H1 (cell line): ENCODE measurements around the gene ANKRD11. TPM values are rescaled to one million over a fixed set of nuclear protein-coding genes. Genes with fewer than 3 reads are reported as not detected.

Experiments
- CTCF ChIA-PET: fragments of 300-600 bp; sonication (Branson Sonifier 250); formaldehyde crosslinking; loops from one replicate; lab custom pipeline; 2021; ENCODE audit not compliant: partially characterized antibody; lab: Charles Lee
- POLR2A ChIA-PET: fragments of 300-600 bp; sonication (Branson Sonifier 250); formaldehyde crosslinking; loops from one replicate; lab custom pipeline; 2021; ENCODE audit warnings: inconsistent platforms; ENCODE audit not compliant: partially characterized antibody; lab: Charles Lee
- DNase-seq, 2 experiments: peaks; one replicate each; pipeline versions ENCODE4 v3.0.0 to v3.0.0-alpha.2; 2010 to 2022; ENCODE audit warnings: low spot score in 2 of 2, low read depth in 1 of 2, mixed read lengths in 1 of 2
- FAIRE-seq: peaks from 2 replicates; lab custom pipeline; 2011; peaks lifted over from hg19 to GRCh38; lab: Jason Lieb, UNC
- H2AFZ ChIP-seq: 2 replicates; pipeline ENCODE4 v1.8.1; 2012; ENCODE audit warnings: low read length, inconsistent platforms
- H2AK5ac ChIP-seq: 2 replicates; pipeline ENCODE4 v1.6.1; 2013; ENCODE audit warnings: low read depth, low read length
- H2BK120ac ChIP-seq: replicated peaks from 2 replicates; pipeline ENCODE3; 2013; ENCODE audit warnings: low read depth, low read length, inconsistent platforms
- H2BK12ac ChIP-seq: 2 replicates; pipeline ENCODE4 v1.6.1; 2013; ENCODE audit warnings: low read depth, low read length
- H2BK15ac ChIP-seq: 2 replicates; pipeline ENCODE4 v1.6.1; 2013; ENCODE audit warnings: low read length
- H2BK20ac ChIP-seq: 2 replicates; pipeline ENCODE4 v1.6.1; 2013; ENCODE audit warnings: low read length
- H2BK5ac ChIP-seq: 2 replicates; pipeline ENCODE4 v1.6.1; 2013; ENCODE audit warnings: low read depth, low read length
- H3K14ac ChIP-seq: 2 replicates; pipeline ENCODE4 v1.6.1; 2013; ENCODE audit warnings: inconsistent platforms; ENCODE audit not compliant: insufficient read length
- H3K18ac ChIP-seq: 2 replicates; pipeline ENCODE4 v1.6.1; 2013; ENCODE audit warnings: low read length; ENCODE audit errors: extremely low read depth
- H3K23ac ChIP-seq: 2 replicates; pipeline ENCODE4 v1.6.1; 2013; ENCODE audit warnings: inconsistent platforms; ENCODE audit not compliant: insufficient read length
- H3K23me2 ChIP-seq: 2 replicates; pipeline ENCODE4 v1.6.1; 2013; ENCODE audit warnings: low read depth, low read length
- H3K27ac ChIP-seq: 2 replicates; pipeline ENCODE4 v1.6.1; 2011; ENCODE audit warnings: low read depth, low read length, inconsistent platforms
- H3K27me3 ChIP-seq, 4 experiments: replicated peaks in 1 of 4; 1 replicate in 1 of 4; 2 replicates in 3 of 4; pipeline versions ENCODE4 v1.6.1 to v1.8.1; 2011 to 2013; ENCODE audit warnings: low read length in 3 of 4, mild to moderate bottlenecking in 3 of 4, inconsistent platforms in 2 of 4, mixed read lengths in 2 of 4, moderate library complexity in 1 of 4; ENCODE audit not compliant: control insufficient read depth in 3 of 4, insufficient read depth in 3 of 4; ENCODE audit errors: extremely low read depth in 1 of 4
- H3K36me3 ChIP-seq, 4 experiments: 2 replicates each; pipeline versions ENCODE4 v1.6.1 to v1.8.1; 2011 to 2013; ENCODE audit warnings: mild to moderate bottlenecking in 4 of 4, low read length in 3 of 4, moderate library complexity in 2 of 4, control low read depth in 1 of 4, inconsistent platforms in 1 of 4; ENCODE audit not compliant: insufficient read depth in 4 of 4, control insufficient read depth in 2 of 4
- H3K4ac ChIP-seq: replicated peaks from 2 replicates; pipeline ENCODE3; 2013; ENCODE audit warnings: low read length, low read depth, mixed read lengths, inconsistent platforms; ENCODE audit not compliant: insufficient read length
- H3K4me1 ChIP-seq, 4 experiments: replicated peaks in 1 of 4; 1 replicate in 1 of 4; 2 replicates in 3 of 4; pipeline versions ENCODE4 v1.6.1 to v1.8.1; 2011 to 2013; ENCODE audit warnings: low read length in 3 of 4, inconsistent platforms in 2 of 4, mixed read lengths in 1 of 4; ENCODE audit not compliant: insufficient read depth in 4 of 4, control insufficient read depth in 3 of 4
- H3K4me2 ChIP-seq, 2 experiments: 2 replicates each; pipeline versions ENCODE4 v1.6.1 to v1.8.1; 2011 to 2013; ENCODE audit warnings: low read depth in 2 of 2, low read length in 2 of 2, control low read depth in 1 of 2, inconsistent platforms in 1 of 2, mild to moderate bottlenecking in 1 of 2; ENCODE audit not compliant: insufficient read depth in 1 of 2
- H3K4me3 ChIP-seq, 4 experiments: fragments of 200-600, 300-600 bp in 1 of 4; sonication (generic), shearing (Covaris generic), sonication (Bioruptor Twin) in 1 of 4; 2 replicates each; pipeline versions ENCODE4 v1.5.1 to v1.8.1; 2011 to 2016; ENCODE audit warnings: low read length in 4 of 4, low read depth in 3 of 4, control low read depth in 2 of 4, inconsistent platforms in 2 of 4, mild to moderate bottlenecking in 2 of 4, mixed read lengths in 1 of 4, moderate library complexity in 1 of 4; ENCODE audit not compliant: insufficient read depth in 2 of 4; ENCODE audit errors: extremely low read depth in 1 of 4
- H3K56ac ChIP-seq: replicated peaks from 2 replicates; pipeline ENCODE3; 2013; ENCODE audit warnings: low read depth, mild to moderate bottlenecking, mixed read lengths, low read length, inconsistent platforms; ENCODE audit not compliant: insufficient read length
- H3K79me1 ChIP-seq: 2 replicates; pipeline ENCODE4 v1.6.1; 2013; ENCODE audit warnings: low read depth, low read length, control low read depth
- H3K79me2 ChIP-seq, 2 experiments: 2 replicates each; pipeline versions ENCODE4 v1.6.1 to v1.8.1; 2012 to 2013; ENCODE audit warnings: low read length in 2 of 2, mild to moderate bottlenecking in 2 of 2, inconsistent platforms in 1 of 2; ENCODE audit not compliant: insufficient read depth in 2 of 2, control insufficient read depth in 1 of 2
- H3K9ac ChIP-seq, 4 experiments: replicated peaks in 1 of 4; 1 replicate in 1 of 4; 2 replicates in 3 of 4; pipeline versions ENCODE4 v1.6.1 to v1.8.1; 2011 to 2013; ENCODE audit warnings: low read depth in 3 of 4, low read length in 3 of 4, control low read depth in 2 of 4, mild to moderate bottlenecking in 2 of 4, moderate library complexity in 2 of 4, inconsistent platforms in 1 of 4; ENCODE audit errors: extremely low read depth in 1 of 4
- H3K9me3 ChIP-seq, 2 experiments: 2 replicates each; pipeline versions ENCODE4 v1.6.1 to v1.8.1; 2012 to 2013; ENCODE audit warnings: mild to moderate bottlenecking in 2 of 2, moderate library complexity in 2 of 2, control low read depth in 1 of 2, inconsistent platforms in 1 of 2, low read depth in 1 of 2, low read length in 1 of 2, mixed read lengths in 1 of 2; ENCODE audit not compliant: insufficient read depth in 2 of 2
- H4K20me1 ChIP-seq, 2 experiments: replicated peaks in 1 of 2; 2 replicates each; pipeline versions ENCODE3 to v1.8.1; 2011 to 2013; ENCODE audit warnings: inconsistent platforms in 2 of 2, low read length in 2 of 2, mild to moderate bottlenecking in 1 of 2; ENCODE audit not compliant: insufficient read depth in 2 of 2, control insufficient read depth in 1 of 2
- H4K5ac ChIP-seq: 2 replicates; pipeline ENCODE4 v1.6.1; 2013; ENCODE audit warnings: low read length, low read depth, mixed read lengths, inconsistent platforms; ENCODE audit not compliant: insufficient read length
- H4K8ac ChIP-seq: 2 replicates; pipeline ENCODE4 v1.8.0; 2013; ENCODE audit warnings: mild to moderate bottlenecking, moderate library complexity, low read length, inconsistent platforms; ENCODE audit not compliant: insufficient read depth; ENCODE audit errors: extremely low read depth
- H4K91ac ChIP-seq: replicated peaks from 2 replicates; pipeline ENCODE3; 2013; ENCODE audit warnings: low read length, mixed read lengths, inconsistent platforms; ENCODE audit not compliant: insufficient read length
- CEBPB ChIP-seq: IDR thresholded peaks from 2 replicates; pipeline ENCODE4 v1.6.1; 2012; ENCODE audit warnings: low read depth, low read length
- CTBP2 ChIP-seq: IDR thresholded peaks from 2 replicates; pipeline ENCODE4 v1.7.0; 2011; ENCODE audit warnings: borderline replicate concordance, mild to moderate bottlenecking, moderate library complexity, mixed read lengths, low read length; ENCODE audit not compliant: insufficient read depth, insufficient read length
- NANOG ChIP-seq: IDR thresholded peaks from 2 replicates; pipeline ENCODE4 v1.6.1; 2011; ENCODE audit warnings: low read length, low read depth, mild to moderate bottlenecking, inconsistent platforms; ENCODE audit not compliant: insufficient read depth, poor library complexity, severe bottlenecking
- SIN3A ChIP-seq, 2 experiments: IDR thresholded peaks in 1 of 2; conservative IDR thresholded peaks in 1 of 2; 2 replicates each; pipeline ENCODE4 v1.6.1; 2011 to 2012; ENCODE audit warnings: low read length in 2 of 2, improper control_type of control experiment in 1 of 2, low read depth in 1 of 2, mild to moderate bottlenecking in 1 of 2
- SP1 ChIP-seq: IDR thresholded peaks from 2 replicates; pipeline ENCODE4 v1.6.1; 2011; ENCODE audit warnings: low read depth, low read length
- WGBS, 2 experiments: shearing (Covaris generic) in 1 of 2; methylation state at CpG; one replicate each; pipeline versions ENCODE4 v1.1.6 to v1.1.7; 2013 to 2015; ENCODE audit warnings: low lambda C conversion rate in 2 of 2, mixed read lengths in 2 of 2, inconsistent platforms in 1 of 2, low coverage in 1 of 2, missing lambda C conversion rate in 1 of 2; ENCODE audit not compliant: insufficient replicate concordance in 2 of 2, insufficient coverage in 1 of 2, insufficient read length in 1 of 2; ENCODE audit errors: extremely low coverage in 1 of 2, missing lambda C conversion rate in 1 of 2; 5-methylcytosine and 5-hydroxymethylcytosine counted together
- polyA plus RNA-seq, 7 experiments: library from polyadenylated mRNA; depleted of rRNA in 3 of 7; stranded (reverse) in 5 of 7; unstranded in 2 of 7; fragments of >200 nt in 5 of 7; fragments of 200-250 nt in 2 of 7; gene quantifications; 1 replicate in 5 of 7; 2 replicates in 1 of 7; 4 replicates in 1 of 7; pipeline versions ENCODE4 v1.2.1 to v1.2.3, GENCODE V29; 2011 to 2013; ENCODE audit warnings: missing spikeins in 2 of 7, mixed read lengths in 2 of 7
- total RNA-seq: library from RNA; stranded (reverse); fragmentation: NEBNext Ultra II Directional; extraction: Animal tissue kit (Norgen Biotek cat#: 25700); gene quantifications from 2 replicates; pipeline ENCODE4 v1.2.1, GENCODE V29; 2021
- TF ChIP-seq, protein P1 (sequence below): IDR thresholded peaks from 2 replicates; pipeline ENCODE4 v1.6.1; 2011; ENCODE audit warnings: low read length, improper control_type of control experiment

ANKRD11 gene
- total and polyA plus RNA-seq, 2 of the 8 experiments (the other 6 are each of a cell fraction or from before 2014, with no cell fraction given) = 46.5 to 142 TPM

DNA sequence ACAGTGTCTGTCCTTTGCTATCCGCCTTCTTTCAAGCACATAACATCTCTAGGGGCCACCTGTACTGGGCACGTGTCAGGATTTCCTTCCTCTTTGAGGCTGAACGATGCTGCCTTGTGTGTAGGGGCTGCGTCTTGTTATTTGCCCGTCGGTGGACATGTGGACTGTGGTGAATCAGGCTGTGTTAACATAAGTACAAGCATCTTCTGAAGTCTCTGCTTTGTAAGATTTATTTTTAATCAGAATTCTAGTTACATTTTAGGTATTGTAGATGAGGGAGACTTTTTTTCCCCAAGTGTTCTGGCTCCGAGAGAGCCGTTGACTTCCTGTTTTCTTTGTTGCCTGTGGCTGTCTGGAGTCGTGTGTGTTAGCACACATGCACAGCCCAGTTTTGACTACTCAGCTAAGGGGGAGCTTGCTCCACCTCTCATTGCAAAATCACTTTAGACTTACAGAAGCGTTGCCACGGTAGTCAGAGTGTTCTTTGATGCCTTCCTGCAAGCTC is 43.9 kb upstream of the ANKRD11 start:
- Histone ChIP-seq H3K79me2 (peaks cover 0 to 3% of the 10 kb centered on the region in 2 experiments; a peak in 1 of 4 replicates), H3K4me1 (no peaks in the 10 kb centered on the region), H3K4me2 (no peak overlapping the region), H3K79me1 (peaks cover 5% of the 10 kb centered on the region), H2AK5ac (no peak overlapping the region), H3K23ac (no peak overlapping the region), H3K27ac (no peak overlapping the region), H3K9ac (no peak overlapping the region), H3K4ac (no peak overlapping the region), H2BK120ac (no peak overlapping the region), H4K20me1 (peaks cover 9 to 20% of the 10 kb centered on the region in 2 experiments), H3K27me3 (no peaks in the 10 kb centered on the region), H2AFZ (no peak overlapping the region), H3K23me2 (no peaks in the 10 kb centered on the region), H2BK15ac (no peak overlapping the region), H2BK5ac (no peak overlapping the region; the same call in 1 of the 2 replicates), H4K91ac (no peak overlapping the region), H2BK20ac (no peak overlapping the region), H3K56ac (no peak overlapping the region), H4K5ac (no peak overlapping the region), H3K36me3 (peaks cover 24 to 74% (median 60%) of the 10 kb centered on the region in 4 experiments)
- WGBS, 2 experiments = 98% methylated on average over 11 of the region's 11 CpGs; no CpG with 5 or more reads in 1 of the 2 experiments
- FAIRE-seq (no peak), DNase-seq (no peak)
- ChIA-PET POLR2A (interaction anchor here (1.5 kb wide), 1 partner anchor 30 kb away, joined by 9 read pairs; no protein-coding TSS in a partner anchor), CTCF (interaction anchor here (0.7 kb wide), 1 partner anchor 10 kb away, joined by 3 read pairs; no protein-coding TSS in a partner anchor)
- TF ChIP-seq CTBP2 = no peak
- no peak for TF ChIP-seq NANOG
- TF ChIP-seq CEBPB = no peak
- TF ChIP-seq SIN3A (conservative IDR thresholded peaks at IDR 0.05 in 1 of 2, IDR thresholded peaks at IDR 0.05 in 1 of 2; ENCODE audit: low read depth in 1 of 2, low read length in 2 of 2) = no peak
- TF ChIP-seq, protein P1, sequence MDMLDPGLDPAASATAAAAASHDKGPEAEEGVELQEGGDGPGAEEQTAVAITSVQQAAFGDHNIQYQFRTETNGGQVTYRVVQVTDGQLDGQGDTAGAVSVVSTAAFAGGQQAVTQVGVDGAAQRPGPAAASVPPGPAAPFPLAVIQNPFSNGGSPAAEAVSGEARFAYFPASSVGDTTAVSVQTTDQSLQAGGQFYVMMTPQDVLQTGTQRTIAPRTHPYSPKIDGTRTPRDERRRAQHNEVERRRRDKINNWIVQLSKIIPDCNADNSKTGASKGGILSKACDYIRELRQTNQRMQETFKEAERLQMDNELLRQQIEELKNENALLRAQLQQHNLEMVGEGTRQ = no peak
- no peak for TF ChIP-seq SP1
- TF ChIP-seq, all 59 proteins: peak for 0
- Histone ChIP-seq H3K9me3 (no peaks in the 10 kb centered on the region), H4K8ac (no peak overlapping the region), H3K14ac (no peak overlapping the region), H3K4me3 (no peak overlapping the region), H2BK12ac (no peak overlapping the region), H3K18ac (no peak overlapping the region)
